ENCODE data around the gene LPP.
"Not testable (repeated sequence)": the region's sequence is repeated elsewhere in the genome, so short reads cannot be mapped to it uniquely, and the experiment has no call there.

LPP gene

GRCh38 chr3:188577539-188577938 lies 423.6 kb downstream of the LPP start:
- no peak for DNase-seq

DNA sequence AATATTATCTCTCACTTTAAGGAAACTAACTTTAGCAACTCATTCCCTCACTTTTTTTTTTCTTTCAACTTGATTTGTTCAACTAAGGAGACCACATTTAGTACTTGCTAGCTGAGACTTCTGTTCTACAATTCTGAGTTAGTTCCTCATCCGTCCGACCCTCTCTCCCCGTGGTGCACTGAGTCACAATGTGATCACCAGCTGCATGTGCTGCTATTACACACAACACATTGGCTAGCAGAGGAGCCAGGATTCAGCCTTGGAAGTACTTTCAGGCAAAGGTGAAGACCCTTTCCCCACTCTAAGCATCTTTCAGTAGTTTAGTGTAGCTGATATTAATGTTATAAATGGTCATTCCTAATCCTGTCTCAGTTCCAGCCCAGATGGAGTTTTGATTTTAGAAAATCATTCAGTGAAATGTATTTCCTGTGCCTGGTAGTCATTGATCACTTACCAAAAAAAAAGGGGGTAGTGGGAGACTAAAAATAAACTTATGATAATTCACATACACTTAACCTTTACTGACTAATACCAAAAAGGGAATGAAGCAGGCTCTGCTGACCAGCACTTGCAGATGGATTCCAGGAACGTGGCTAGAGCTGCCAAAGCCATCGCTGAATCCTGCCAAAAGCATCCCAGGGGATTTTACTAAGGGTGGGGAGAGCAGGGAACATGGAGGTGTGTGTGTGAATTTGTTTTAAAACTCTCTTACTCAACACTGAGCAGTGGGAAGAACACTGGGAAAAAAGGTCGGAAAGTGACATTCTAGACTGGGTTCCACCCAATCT lies 424.8 kb downstream of the LPP start:
- peak; percentile 17 for DNase-seq

- no peak for DNase-seq
Observed at GRCh38 chr3:188580223-188580622, 426.3 kb downstream of the LPP start.

DNA sequence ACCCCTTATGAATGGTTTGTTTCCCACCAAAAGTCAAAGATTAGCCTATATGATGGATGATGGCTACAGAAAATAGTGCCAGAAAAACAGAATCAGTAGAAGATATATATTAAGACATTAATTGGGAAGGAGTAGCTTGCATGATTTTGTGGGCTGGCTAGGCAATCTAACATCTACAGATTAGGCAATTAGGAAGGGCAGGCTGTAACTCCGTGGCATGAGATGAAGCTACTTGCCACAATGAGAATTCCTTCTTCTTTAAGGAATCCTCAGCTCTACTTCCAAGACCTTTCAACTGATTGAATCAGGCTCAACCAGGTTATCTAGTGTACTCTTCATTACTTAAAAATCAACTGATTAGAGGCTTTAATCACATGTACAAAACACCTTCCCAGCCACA lies 426.7 kb downstream of the LPP start:
- no peak for DNase-seq

- DNase-seq: no peak
Observed at GRCh38 chr3:188581365-188581764, 427.4 kb downstream of the LPP start.

- no peak for DNase-seq
Observed at GRCh38 chr3:188581792-188582191, 427.8 kb downstream of the LPP start.

GRCh38 chr3:188583341-188584161 lies 429.6 kb downstream of the LPP start:
- DNase-seq: no peak

DNA sequence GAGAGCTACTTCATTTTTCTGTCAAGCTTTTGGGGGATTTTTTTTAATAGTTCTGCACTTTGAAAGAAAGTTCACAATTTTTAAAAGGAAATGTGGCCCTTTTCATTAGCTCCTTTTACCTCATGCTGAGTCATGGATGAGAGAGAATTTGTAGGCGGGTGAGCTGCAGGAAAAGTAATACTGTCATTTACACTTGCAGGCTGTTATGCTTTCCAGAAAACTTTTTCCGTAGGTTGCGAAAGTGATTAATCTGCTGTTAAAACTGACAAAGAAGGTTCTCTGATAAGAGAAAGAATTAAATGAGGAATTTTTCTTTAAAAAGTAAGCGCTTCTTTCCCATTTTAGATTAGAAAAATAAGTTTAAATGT lies 430.2 kb downstream of the LPP start:
- no peak for DNase-seq

DNA sequence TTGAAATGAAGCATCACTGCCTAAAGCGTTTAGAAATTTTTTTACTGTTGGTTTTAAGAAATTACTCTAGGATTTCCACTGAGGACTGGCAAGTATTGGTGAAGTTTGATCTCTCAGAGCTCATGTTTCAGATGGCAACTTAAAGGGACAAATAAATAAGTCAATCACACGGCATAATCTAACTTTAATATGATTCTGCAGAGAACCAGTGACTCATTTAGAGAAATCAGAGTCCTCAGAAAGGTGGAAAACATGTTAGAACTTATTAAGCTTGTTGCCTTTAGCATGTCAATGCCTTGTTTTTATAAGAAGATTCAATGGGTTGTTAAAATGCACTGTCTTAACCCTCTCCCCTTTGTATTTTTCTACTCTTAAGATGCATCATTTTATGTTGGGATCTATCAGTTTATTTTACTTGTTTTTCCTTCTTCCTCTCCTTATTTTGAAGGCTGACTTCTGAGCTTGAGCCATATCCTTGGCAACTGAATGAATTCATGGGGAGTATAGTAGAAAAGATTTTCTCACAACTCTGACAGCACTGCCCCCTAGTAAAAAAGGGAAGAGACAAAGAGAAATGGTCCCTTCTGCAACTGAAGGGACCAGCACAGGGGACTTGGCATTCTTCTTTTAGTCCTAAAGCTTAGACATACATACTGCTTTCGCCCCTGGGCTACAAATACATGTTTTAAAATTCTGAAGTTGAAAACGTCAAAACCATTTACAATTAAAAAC lies 431.2 kb downstream of the LPP start:
- no peak for DNase-seq

- no peak for DNase-seq
Observed at GRCh38 chr3:188589071-188589470, 435.1 kb downstream of the LPP start.

- no peak for DNase-seq
Observed at GRCh38 chr3:188589771-188590170, 435.8 kb downstream of the LPP start.

- no peak for DNase-seq
Observed at GRCh38 chr3:188590557-188590956, 436.6 kb downstream of the LPP start.

- DNase-seq: no peak
Observed at GRCh38 chr3:188594139-188594538, 440.2 kb downstream of the LPP start.

DNA sequence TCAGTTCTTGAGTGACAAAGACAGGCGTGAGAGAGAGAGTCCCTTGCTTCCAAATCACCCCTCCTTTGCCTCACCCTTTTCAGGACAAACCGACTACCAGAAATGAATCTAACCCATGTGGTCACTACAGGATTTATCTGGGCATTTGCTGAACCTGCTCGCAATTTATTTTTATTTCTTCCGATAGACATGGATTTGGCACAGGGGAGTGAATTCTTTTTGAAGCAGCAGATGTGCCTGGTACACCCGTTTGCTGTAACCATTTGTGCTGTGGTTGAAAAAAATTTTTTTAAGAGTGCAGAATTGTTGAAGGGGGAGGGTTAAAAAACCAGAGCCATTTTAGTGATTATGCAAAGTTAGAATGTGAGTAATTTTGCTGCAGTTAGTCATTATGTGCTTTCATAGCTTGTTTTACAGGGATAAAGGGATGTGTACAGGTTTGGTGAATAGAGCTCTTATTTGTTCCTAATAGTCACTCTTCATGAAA lies 442.0 kb downstream of the LPP start:
- no peak for DNase-seq

DNA sequence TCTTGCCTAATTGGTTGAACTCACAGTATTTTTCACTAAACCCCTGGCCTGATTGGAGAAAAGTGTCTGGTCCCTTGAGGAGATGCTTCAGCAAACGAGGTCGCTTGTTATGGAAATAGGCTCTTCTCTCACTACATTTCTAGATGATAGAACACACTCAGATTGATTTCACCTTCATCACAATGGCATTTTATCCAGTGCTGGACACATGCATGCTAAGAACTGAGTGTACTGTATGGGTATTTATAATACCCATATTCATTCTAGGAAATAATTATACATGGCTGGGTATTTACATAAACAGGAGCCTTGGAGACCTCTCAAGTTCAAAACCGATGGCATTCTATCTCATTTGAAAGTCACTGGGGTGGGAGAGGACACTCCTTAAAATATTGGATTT lies 444.9 kb downstream of the LPP start:
- DNase-seq: no peak

- DNase-seq: no peak
Observed at GRCh38 chr3:188602111-188602510, 448.2 kb downstream of the LPP start.

GRCh38 chr3:188602620-188603019 lies 448.7 kb downstream of the LPP start:
- no peak for DNase-seq

- DNase-seq: no peak
Observed at GRCh38 chr3:188604651-188605050, 450.7 kb downstream of the LPP start.

DNA sequence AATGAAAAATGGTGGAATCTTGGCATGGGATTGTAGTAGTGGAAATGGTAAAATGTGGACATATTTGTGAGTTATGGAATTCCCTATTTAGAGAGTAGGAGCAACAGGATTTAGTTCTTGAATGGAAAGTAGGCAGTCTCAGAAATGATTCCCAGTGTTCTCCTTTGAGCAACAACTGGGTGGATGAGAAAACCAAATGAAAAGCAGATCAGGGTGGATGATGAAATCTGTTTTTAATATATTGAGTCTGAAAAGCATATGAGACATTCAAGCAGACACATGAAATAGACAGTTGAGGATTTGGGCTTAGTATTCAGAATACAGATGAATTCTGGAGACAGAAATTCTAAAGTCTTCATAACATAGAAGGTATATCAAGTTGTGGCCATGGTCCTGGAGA lies 451.3 kb downstream of the LPP start:
- no peak for DNase-seq

DNA sequence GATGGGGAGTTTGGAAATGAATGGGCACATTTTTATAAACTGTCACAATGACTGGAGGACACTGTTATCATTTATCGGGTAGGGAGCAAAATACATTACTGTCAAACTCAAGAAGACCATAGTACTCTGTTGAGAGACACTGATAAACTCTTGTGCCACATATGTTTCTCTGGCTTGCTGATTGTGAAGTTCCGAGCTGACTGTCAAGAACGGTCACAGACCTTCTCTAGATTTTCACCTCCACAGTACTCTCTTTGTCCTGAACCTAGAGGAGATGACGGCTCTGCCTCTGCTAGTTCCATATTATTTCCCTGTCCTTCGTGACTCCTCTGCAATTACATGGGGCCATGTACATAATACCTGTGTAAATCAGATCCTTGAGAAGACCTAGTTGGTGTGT lies 451.9 kb downstream of the LPP start:
- no peak for DNase-seq

GRCh38 chr3:188607805-188608315 lies 453.9 kb downstream of the LPP start:
- no peak for DNase-seq

DNA sequence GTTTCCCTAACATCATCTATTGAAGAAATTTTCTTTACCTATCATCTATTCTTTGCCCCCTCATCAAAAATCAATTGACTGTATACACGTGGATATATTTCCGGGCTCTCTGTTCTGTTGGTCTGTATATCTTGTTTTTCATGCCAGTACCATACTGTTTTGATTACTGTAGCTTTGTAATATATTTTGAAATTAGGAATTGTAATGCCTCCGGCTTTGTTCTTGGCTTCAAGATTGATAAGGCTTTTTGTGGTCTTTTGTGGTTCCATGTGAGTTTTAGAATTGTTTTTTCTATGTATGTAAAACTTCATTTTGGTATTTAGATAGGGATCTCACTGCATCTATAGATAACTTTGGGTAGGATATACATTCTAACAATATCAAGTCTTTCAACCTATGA lies 454.4 kb downstream of the LPP start:
- DNase-seq: no peak

- not testable (repeated sequence) for DNase-seq
Observed at GRCh38 chr3:188613721-188614120, 459.8 kb downstream of the LPP start.

Data from NCI-H1092 (cell line).